Hepatocyte (in vitro differentiated cells): ENCODE data around the gene CH25H. TPM values are rescaled to one million over a fixed set of nuclear protein-coding genes. Genes with fewer than 3 reads are reported as not detected.

ENCODE experiments used
- DNase-seq: peaks from one replicate; pipeline ENCODE4 v3.0.0-alpha.2; 2016; ENCODE audit warnings: low spot score
- H2AFZ ChIP-seq: fragments of 200-600 bp; sonication (generic); 2 replicates; pipeline ENCODE4 v1.6.0; 2016; ENCODE audit warnings: antibody characterized with exemption, mild to moderate bottlenecking
- H3K27ac ChIP-seq: fragments of 200-600 bp; sonication (generic); 2 replicates; pipeline ENCODE4 v1.5.1; 2016; ENCODE audit warnings: mild to moderate bottlenecking
- H3K27me3 ChIP-seq: fragments of 200-600 bp; sonication (generic); 2 replicates; pipeline ENCODE4 v1.6.1; 2016
- H3K36me3 ChIP-seq: fragments of 200-600 bp; sonication (generic); replicated peaks from 2 replicates; pipeline ENCODE4 v1.5.1; 2016; ENCODE audit warnings: low read depth; ENCODE audit not compliant: insufficient read depth
- H3K4me1 ChIP-seq: fragments of 200-600 bp; sonication (generic); 2 replicates; pipeline ENCODE4 v1.5.1; 2016; ENCODE audit warnings: mild to moderate bottlenecking, moderate library complexity; ENCODE audit not compliant: insufficient read depth
- H3K4me2 ChIP-seq: fragments of 200-600 bp; sonication (generic); 2 replicates; pipeline ENCODE4 v1.6.0; 2016
- H3K4me3 ChIP-seq: fragments of 200-600 bp; sonication (generic); 2 replicates; pipeline ENCODE4 v1.5.1; 2016; ENCODE audit warnings: mild to moderate bottlenecking
- H3K79me2 ChIP-seq: fragments of 200-600 bp; sonication (generic); 2 replicates; pipeline ENCODE4 v1.6.0; 2017; ENCODE audit warnings: mild to moderate bottlenecking
- H3K9me2 ChIP-seq: fragments of 200-600 bp; sonication (generic); replicated peaks from 2 replicates; pipeline ENCODE4 v1.6.0; 2017; ENCODE audit warnings: mild to moderate bottlenecking; ENCODE audit not compliant: insufficient read depth
- H3K9me3 ChIP-seq: fragments of 200-600 bp; sonication (generic); 2 replicates; pipeline ENCODE4 v1.5.1; 2016; ENCODE audit warnings: low read depth, mild to moderate bottlenecking
- H4K20me1 ChIP-seq: fragments of 200-600 bp; sonication (generic); 2 replicates; pipeline ENCODE4 v1.6.0; 2016; ENCODE audit warnings: mild to moderate bottlenecking; ENCODE audit not compliant: insufficient read depth, poor library complexity, severe bottlenecking
- EZH2 ChIP-seq: fragments of 200-600 bp; sonication (generic); IDR thresholded peaks from 2 replicates; pipeline ENCODE4 v1.6.1; 2016; ENCODE audit warnings: antibody characterized with exemption, mild to moderate bottlenecking, borderline replicate concordance
- EZH2phosphoT487 ChIP-seq: fragments of 200-600 bp; sonication (generic); IDR thresholded peaks from one replicate; pipeline ENCODE4 v1.6.1; 2018; ENCODE audit warnings: antibody characterized with exemption, mild to moderate bottlenecking, low read depth, moderate library complexity; ENCODE audit not compliant: unreplicated experiment, severe bottlenecking
- WGBS: methylation state at CpG from one replicate; pipeline ENCODE4 v1.1.6; 2016; ENCODE audit warnings: low lambda C conversion rate; ENCODE audit errors: missing lambda C conversion rate; 5-methylcytosine and 5-hydroxymethylcytosine counted together
- polyA plus RNA-seq: library from polyadenylated mRNA; unstranded; fragments of >200 nt; fragmentation: Nextera tagmentation; extraction: Ambion mirVana; gene quantifications from 2 replicates; pipeline ENCODE4 v1.2.1, GENCODE V29; 2016
- total RNA-seq: library from RNA; depleted of rRNA; stranded (reverse); fragments of >200 nt; gene quantifications from 2 replicates; pipeline ENCODE4 v1.2.3, GENCODE V29; 2014
- TF ChIP-seq, protein P1 (sequence below): fragments of 200-600 bp; sonication (generic); IDR thresholded peaks from 2 replicates; pipeline ENCODE4 v1.5.1; 2016; ENCODE audit warnings: antibody characterized with exemption, mild to moderate bottlenecking; ENCODE audit not compliant: poor library complexity

Gene CH25H
- total and polyA plus RNA-seq, 2 experiments from 2014 or later, result 3.8 to 8.8 TPM

DNA sequence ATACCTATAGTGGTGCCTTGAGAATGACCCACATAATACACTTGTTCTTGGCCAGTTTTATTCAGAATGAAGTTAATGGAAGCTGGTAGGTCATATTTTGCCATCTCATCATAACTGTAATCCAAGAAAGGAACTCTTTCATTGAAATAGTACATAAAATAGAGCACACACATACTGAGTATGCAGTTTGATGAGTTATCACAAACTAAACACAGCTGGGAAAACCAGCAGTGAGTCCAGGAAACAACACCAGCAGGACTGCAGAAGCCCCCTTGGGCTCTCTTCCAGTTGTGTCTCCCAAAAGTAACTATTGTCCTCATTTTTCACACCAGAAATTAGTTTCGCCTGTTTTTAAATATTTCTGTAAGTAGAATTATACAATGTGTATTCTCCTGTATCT is 19.8 kb upstream of the CH25H start:
- no peaks in the 10 kb centered on the region for H3K79me2 ChIP-seq
- H3K9me2 ChIP-seq, result no peaks in the 10 kb centered on the region
- no peak overlapping the region for H3K4me3 ChIP-seq
- no peaks in the 10 kb centered on the region for H3K36me3 ChIP-seq
- no peaks in the 10 kb centered on the region for H3K27me3 ChIP-seq
- no peaks in the 10 kb centered on the region for H4K20me1 ChIP-seq
- 90% methylated on average over 1 of the region's 1 CpG for WGBS
- no peak overlapping the region for H2AFZ ChIP-seq
- no peak overlapping the region for H3K4me2 ChIP-seq
- no peak overlapping the region for H3K27ac ChIP-seq
- H3K4me1 ChIP-seq, result peaks cover 3% of the 10 kb centered on the region
- DNase-seq, result no peak
- H3K9me3 ChIP-seq, result no peaks in the 10 kb centered on the region
- TF ChIP-seq, protein P1, sequence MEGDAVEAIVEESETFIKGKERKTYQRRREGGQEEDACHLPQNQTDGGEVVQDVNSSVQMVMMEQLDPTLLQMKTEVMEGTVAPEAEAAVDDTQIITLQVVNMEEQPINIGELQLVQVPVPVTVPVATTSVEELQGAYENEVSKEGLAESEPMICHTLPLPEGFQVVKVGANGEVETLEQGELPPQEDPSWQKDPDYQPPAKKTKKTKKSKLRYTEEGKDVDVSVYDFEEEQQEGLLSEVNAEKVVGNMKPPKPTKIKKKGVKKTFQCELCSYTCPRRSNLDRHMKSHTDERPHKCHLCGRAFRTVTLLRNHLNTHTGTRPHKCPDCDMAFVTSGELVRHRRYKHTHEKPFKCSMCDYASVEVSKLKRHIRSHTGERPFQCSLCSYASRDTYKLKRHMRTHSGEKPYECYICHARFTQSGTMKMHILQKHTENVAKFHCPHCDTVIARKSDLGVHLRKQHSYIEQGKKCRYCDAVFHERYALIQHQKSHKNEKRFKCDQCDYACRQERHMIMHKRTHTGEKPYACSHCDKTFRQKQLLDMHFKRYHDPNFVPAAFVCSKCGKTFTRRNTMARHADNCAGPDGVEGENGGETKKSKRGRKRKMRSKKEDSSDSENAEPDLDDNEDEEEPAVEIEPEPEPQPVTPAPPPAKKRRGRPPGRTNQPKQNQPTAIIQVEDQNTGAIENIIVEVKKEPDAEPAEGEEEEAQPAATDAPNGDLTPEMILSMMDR, result no peak
- no peak for TF ChIP-seq EZH2
- TF ChIP-seq EZH2phosphoT487, result no peak

DNA sequence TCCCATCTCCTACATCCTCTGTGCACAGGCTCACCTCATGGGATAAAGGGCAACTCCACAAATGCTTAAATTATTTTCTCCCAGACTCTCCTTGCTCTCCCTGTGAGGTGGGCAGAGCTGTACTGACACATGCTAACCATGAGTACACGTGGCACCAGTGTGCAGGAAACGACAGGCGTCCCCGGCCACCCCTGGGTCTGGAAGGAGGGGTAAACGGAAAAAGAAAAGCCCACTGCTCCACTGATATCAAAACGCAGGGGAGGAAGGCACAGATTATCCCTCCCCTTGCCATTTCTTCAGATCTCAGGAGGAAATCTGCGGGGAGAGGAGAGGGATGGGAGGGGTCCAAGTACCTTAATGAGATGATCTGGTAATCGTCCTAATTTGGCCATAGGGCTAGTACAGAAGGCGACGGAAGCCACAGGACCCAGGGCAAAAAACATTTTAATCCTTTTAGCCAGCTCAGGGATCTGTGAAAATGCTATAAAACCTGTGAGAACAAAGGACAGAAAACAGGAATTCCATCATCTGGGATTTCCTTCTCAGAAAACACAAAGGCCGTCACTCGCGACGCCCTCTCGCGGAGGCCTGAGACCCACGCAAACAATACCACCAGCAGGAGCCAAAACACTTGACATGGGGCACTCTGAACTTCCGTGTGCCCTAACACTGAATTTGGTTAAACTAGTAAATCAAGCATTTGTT is 17.8 kb upstream of the CH25H start:
- H3K27me3 ChIP-seq, result no peaks in the 10 kb centered on the region
- H3K9me2 ChIP-seq, result no peaks in the 10 kb centered on the region
- H3K36me3 ChIP-seq, result no peaks in the 10 kb centered on the region
- peak overlapping the region; percentile 67 for H2AFZ ChIP-seq
- TF ChIP-seq, protein P1, result peak; percentile 40
- TF ChIP-seq EZH2 (no peak), EZH2phosphoT487 (no peak)
- H3K9me3 ChIP-seq, result no peaks in the 10 kb centered on the region
- H3K79me2 ChIP-seq, result no peaks in the 10 kb centered on the region
- DNase-seq, result peak; percentile 30
- H3K4me3 ChIP-seq, result no peak overlapping the region
- peak overlapping the region; percentile 61 for H3K4me2 ChIP-seq
- no peaks in the 10 kb centered on the region for H4K20me1 ChIP-seq
- peaks cover 3% of the 10 kb centered on the region for H3K4me1 ChIP-seq
- H3K27ac ChIP-seq, result no peak overlapping the region
- 27% methylated on average over 18 of the region's 18 CpGs for WGBS

DNA sequence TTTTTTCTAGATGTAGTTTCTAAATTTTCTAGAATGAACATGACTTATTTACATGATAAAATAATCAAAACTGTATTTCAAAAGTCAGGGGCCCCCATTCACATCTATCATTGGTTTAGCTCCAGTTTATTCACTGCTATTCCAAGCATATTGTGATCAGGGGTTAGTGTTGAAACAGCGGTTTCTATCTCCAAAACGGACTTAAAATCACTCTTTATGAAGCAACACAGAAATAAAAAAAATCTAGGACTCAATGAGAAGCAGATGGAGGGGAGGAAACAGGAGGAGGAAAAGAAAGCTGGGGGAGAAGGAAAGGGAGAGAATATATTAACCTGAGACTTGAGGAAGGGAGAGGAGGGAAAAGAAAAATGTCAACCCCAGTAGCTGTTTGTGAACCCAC is 14.8 kb upstream of the CH25H start:
- 83% methylated on average over 2 of the region's 2 CpGs for WGBS
- Histone ChIP-seq H3K27me3 (no peaks in the 10 kb centered on the region), H3K9me2 (no peaks in the 10 kb centered on the region), H2AFZ (no peak overlapping the region), H3K4me2 (no peak overlapping the region), H4K20me1 (no peaks in the 10 kb centered on the region), H3K9me3 (no peaks in the 10 kb centered on the region), H3K4me3 (no peak overlapping the region), H3K27ac (no peak overlapping the region), H3K79me2 (no peaks in the 10 kb centered on the region), H3K4me1 (peaks cover 3% of the 10 kb centered on the region), H3K36me3 (no peaks in the 10 kb centered on the region)
- TF ChIP-seq, protein P1, result no peak
- no peak for TF ChIP-seq EZH2
- no peak for TF ChIP-seq EZH2phosphoT487
- DNase-seq, result no peak
